Endothelial cell (in vitro differentiated cells): ENCODE data around the gene KCTD15. TPM values are rescaled to one million over a fixed set of nuclear protein-coding genes. Genes with fewer than 3 reads are reported as not detected.
A peak's percentile ranks its signal among the peaks of the same experiment; 100 is the strongest.

Source experiments
- DNase-seq: peaks from one replicate; pipeline ENCODE4 v3.0.0; 2021; ENCODE audit warnings: low spot score
- H3K27ac Mint-ChIP-seq: one replicate; pipeline ENCODE4 v1.8.0; 2021; ENCODE audit warnings: mixed read lengths, inconsistent platforms; ENCODE audit not compliant: unreplicated experiment
- H3K27me3 Mint-ChIP-seq: one replicate; pipeline ENCODE4 v1.8.0; 2021; ENCODE audit warnings: mild to moderate bottlenecking, moderate library complexity, mixed read lengths, inconsistent platforms; ENCODE audit not compliant: unreplicated experiment
- H3K36me3 Mint-ChIP-seq: one replicate; pipeline ENCODE4 v1.8.0; 2021; ENCODE audit warnings: mild to moderate bottlenecking, low read depth, mixed read lengths, inconsistent platforms; ENCODE audit not compliant: unreplicated experiment
- H3K4me1 Mint-ChIP-seq: one replicate; pipeline ENCODE4 v1.8.0; 2021; ENCODE audit warnings: mild to moderate bottlenecking, mixed read lengths, inconsistent platforms; ENCODE audit not compliant: unreplicated experiment
- H3K4me3 Mint-ChIP-seq: one replicate; pipeline ENCODE4 v1.8.0; 2021; ENCODE audit warnings: mild to moderate bottlenecking, mixed read lengths, inconsistent platforms; ENCODE audit not compliant: unreplicated experiment
- H3K9me3 Mint-ChIP-seq: one replicate; pipeline ENCODE4 v1.8.0; 2021; ENCODE audit warnings: mixed read lengths, inconsistent platforms; ENCODE audit not compliant: unreplicated experiment
- CTCF ChIP-seq: fragments of 200-600 bp; sonication (generic); IDR thresholded peaks from one replicate; pipeline ENCODE4 v1.5.0; 2021; ENCODE audit warnings: antibody characterized with exemption; ENCODE audit not compliant: unreplicated experiment
- total RNA-seq: library from RNA; stranded (reverse); fragmentation: NEBNext Ultra II Directional; extraction: Animal tissue kit (Norgen Biotek cat#: 25700); gene quantifications from one replicate; pipeline ENCODE4 v1.2.1, GENCODE V29; 2021; ENCODE audit not compliant: unreplicated experiment

KCTD15 gene
- total RNA-seq, 1 donor from 2014 or later: 81.1 TPM

- Mint-ChIP-seq H3K27me3 (peaks cover 21% of the 10 kb centered on the region), H3K4me3 (no peak overlapping the region), H3K36me3 (peaks cover 52% of the 10 kb centered on the region), H3K27ac (no peak overlapping the region), H3K4me1 (peaks cover 12% of the 10 kb centered on the region), H3K9me3 (no peaks in the 10 kb centered on the region)
- no peak for DNase-seq
- no peak for TF ChIP-seq CTCF
Measured at GRCh38 chr19:33810821-33811220, 14.2 kb downstream of the KCTD15 start.

DNA sequence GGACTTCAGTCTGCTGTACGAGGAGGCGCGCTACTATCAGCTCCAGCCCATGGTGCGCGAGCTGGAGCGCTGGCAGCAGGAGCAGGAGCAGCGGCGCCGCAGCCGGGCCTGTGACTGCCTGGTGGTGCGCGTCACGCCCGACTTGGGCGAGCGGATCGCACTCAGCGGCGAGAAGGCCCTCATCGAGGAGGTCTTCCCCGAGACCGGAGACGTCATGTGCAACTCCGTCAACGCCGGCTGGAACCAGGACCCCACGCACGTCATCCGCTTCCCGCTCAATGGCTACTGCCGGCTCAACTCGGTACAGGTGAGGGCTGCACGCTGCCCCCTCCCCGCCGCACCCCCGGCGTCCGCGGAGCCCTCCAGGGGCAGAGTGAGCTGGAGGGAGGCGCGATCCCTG lies 14.6 kb downstream of the KCTD15 start:
- Mint-ChIP-seq H3K27me3 (peaks cover 19% of the 10 kb centered on the region), H3K36me3 (peaks cover 48% of the 10 kb centered on the region), H3K4me1 (peaks cover 8% of the 10 kb centered on the region), H3K4me3 (no peak overlapping the region), H3K9me3 (no peaks in the 10 kb centered on the region), H3K27ac (no peak overlapping the region)
- TF ChIP-seq CTCF: no peak
- no peak for DNase-seq

DNA sequence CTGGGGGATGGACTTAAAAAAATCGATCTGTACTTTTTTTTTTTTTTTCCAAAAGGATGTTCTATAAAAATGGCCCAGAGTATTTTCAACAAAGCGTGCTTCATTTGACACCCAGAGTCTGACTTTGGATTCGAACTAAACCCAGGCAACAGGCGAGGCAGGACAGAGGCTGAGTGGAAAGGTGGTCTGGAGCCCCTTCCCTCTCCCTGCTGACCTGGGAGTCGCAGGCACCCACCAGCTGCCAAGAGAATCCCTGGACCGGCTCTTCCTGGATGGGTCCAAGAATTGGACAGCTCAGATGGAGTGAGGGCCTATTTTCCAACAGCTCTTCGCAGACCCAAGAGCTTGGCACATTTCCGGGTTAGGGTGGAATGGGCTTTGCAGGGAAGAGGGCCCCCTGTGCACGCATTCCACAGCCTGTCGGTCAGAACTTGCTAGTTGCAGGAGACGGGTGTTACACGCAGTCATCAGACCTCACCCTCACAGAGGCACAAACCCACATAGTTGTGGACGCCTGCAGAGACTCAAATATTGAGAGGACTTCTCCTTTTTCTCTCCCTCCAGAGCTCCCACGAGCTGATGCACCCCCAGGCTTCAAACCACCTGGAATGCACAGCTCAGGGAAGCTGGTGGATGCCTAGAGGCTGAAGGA lies 15.2 kb downstream of the KCTD15 start:
- no peak for TF ChIP-seq CTCF
- Mint-ChIP-seq H3K4me3 (peak overlapping the region; percentile 15), H3K9me3 (no peaks in the 10 kb centered on the region), H3K4me1 (peaks cover 7% of the 10 kb centered on the region), H3K27me3 (peaks cover 16% of the 10 kb centered on the region), H3K36me3 (peaks cover 42% of the 10 kb centered on the region), H3K27ac (no peak overlapping the region)
- DNase-seq: no peak

DNA sequence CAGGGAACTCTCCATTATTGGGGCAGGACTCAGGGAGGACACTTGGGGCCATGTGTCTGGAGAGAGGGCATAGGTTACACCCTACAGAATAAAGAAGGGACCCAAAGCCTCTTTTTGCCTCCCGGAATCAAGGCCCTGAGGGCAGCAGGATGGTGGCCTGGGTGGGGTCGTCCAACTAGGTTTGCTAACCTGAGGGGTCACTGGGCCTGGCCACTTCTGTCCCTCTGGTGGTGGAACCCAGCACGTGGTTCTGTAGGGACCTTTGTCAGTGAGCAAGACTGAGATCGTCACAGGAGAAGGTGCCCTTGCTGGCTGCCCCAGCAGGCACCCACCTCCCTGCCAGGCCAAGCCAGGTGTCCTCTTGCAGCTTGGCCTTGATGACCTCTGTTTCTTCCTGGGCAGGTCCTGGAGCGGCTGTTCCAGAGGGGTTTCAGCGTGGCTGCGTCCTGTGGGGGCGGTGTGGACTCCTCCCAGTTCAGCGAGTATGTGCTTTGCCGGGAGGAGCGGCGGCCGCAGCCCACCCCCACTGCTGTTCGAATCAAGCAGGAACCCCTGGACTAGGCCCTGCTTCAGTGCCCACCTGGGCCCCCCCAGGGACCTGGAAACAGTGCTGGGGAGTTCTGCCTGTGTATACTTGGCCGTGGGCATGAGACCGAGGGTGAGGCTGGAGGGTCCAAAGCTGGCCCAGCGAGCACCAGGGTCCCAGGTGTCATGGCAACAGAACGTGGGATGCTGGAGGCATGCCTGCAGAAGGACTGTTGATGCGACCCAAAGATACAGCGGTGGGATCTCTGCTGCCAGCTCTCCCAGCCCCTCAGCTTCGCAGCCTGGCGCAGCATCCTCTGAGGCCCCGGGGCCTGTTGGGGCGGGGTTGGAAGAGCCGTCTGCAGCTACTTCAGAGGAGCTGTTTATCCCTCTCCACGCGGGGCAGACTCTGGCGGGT lies 16.0 kb downstream of the KCTD15 start:
- no peak for DNase-seq
- Mint-ChIP-seq H3K9me3 (no peaks in the 10 kb centered on the region), H3K36me3 (peaks cover 39% of the 10 kb centered on the region), H3K4me3 (no peak overlapping the region), H3K4me1 (peaks cover 11% of the 10 kb centered on the region), H3K27me3 (peaks cover 21% of the 10 kb centered on the region), H3K27ac (no peak overlapping the region)
- TF ChIP-seq CTCF: peak; percentile 14
